Gastrocnemius medialis (tissue), 4 donors: Measurements from ENCODE around the gene LTBP1. TPM values are rescaled to one million over a fixed set of nuclear protein-coding genes. Genes with fewer than 3 reads are reported as not detected.

Source experiments
- ATAC-seq, 2 donors: fragments of 150-250 bp; one replicate each; pipeline ENCODE4 v1.9.1; 2016
- DNase-seq, 2 donors: peaks; one replicate each; pipeline ENCODE4 v3.0.0-alpha.2; 2019
- H3K27ac ChIP-seq, 4 donors: fragments of 200-600 bp; sonication (generic); 1 replicate in 1 of 4; 2 replicates in 3 of 4; pipeline ENCODE4 v1.5.1; 2016 to 2018; ENCODE audit warnings: mild to moderate bottlenecking in 2 of 4, moderate library complexity in 1 of 4
- H3K27me3 ChIP-seq, 3 donors: fragments of 200-600 bp; sonication (generic) in 2 of 3; 1 replicate in 1 of 3; 2 replicates in 2 of 3; pipeline versions ENCODE4 v1.5.1 to v1.6.0; 2016 to 2019; ENCODE audit warnings: mild to moderate bottlenecking in 1 of 3, moderate library complexity in 1 of 3
- H3K36me3 ChIP-seq, 2 donors: fragments of 200-600 bp; sonication (generic) in 1 of 2; one replicate each; pipeline ENCODE4 v1.5.1; 2017 to 2018
- H3K4me1 ChIP-seq, 2 donors: fragments of 200-600 bp; sonication (generic) in 1 of 2; one replicate each; pipeline ENCODE4 v1.5.1; 2016 to 2017; ENCODE audit warnings: mild to moderate bottlenecking in 2 of 2
- H3K4me3 ChIP-seq, 4 donors: fragments of 200-600 bp; sonication (generic) in 3 of 4; 1 replicate in 1 of 4; 2 replicates in 3 of 4; pipeline ENCODE4 v1.5.1; 2016 to 2019; ENCODE audit warnings: mild to moderate bottlenecking in 2 of 4
- H3K9me3 ChIP-seq, 3 donors: fragments of 200-600 bp; sonication (generic) in 2 of 3; 1 replicate in 1 of 3; 2 replicates in 2 of 3; pipeline ENCODE4 v1.5.1; 2016 to 2019
- CTCF ChIP-seq, 5 experiments: fragments of 450-650 bp in 3 of 5; fragments of 200-600 bp in 2 of 5; sonication (generic) in 2 of 5; IDR thresholded peaks in 4 of 5; conservative IDR thresholded peaks in 1 of 5; 1 replicate in 4 of 5; 2 replicates in 1 of 5; pipeline ENCODE4 v1.5.1; 2016 to 2019; ENCODE audit warnings: antibody characterized with exemption in 5 of 5, mild to moderate bottlenecking in 3 of 5, moderate library complexity in 3 of 5
- POLR2A ChIP-seq, 2 donors: fragments of 450-650 bp; IDR thresholded peaks; one replicate each; pipeline ENCODE4 v1.6.1; 2017; ENCODE audit warnings: antibody characterized with exemption in 2 of 2, mild to moderate bottlenecking in 2 of 2, moderate library complexity in 2 of 2
- in situ Hi-C, 4 donors: fragments of 200-750 bp; cut with MboI; loops; one replicate each; pipeline versions ENCODE4 v1.15.0 to v1.8.0; 2017; ENCODE audit warnings: low sequenced_read_pairs in 4 of 4
- intact Hi-C: fragments of 100-400 bp; cut with DNase I; formaldehyde crosslinking; loops from one replicate; pipeline ENCODE4 v1.15.1; 2023; ENCODE audit warnings: low total_unique reads
- total RNA-seq, 4 donors: library from RNA; depleted of rRNA; stranded (reverse); fragments of >200 nt; gene quantifications; one replicate each; pipeline versions ENCODE4 v1.1.0 to v1.2.3, GENCODE V29; 2016

Gene LTBP1
- total RNA-seq, 4 donors from 2014 or later = 8.0 to 42.8 (median 18.4) TPM

GRCh38 chr2:33267756-33268155 lies 321.0 kb downstream of the LTBP1 start:
- Histone ChIP-seq H3K4me3 (no peak overlapping the region), H3K36me3 (peaks cover 0 to 10% of the 10 kb centered on the region in 2 donors), H3K27me3 (no peaks in the 10 kb centered on the region), H3K27ac (no peak overlapping the region), H3K9me3 (no peaks in the 10 kb centered on the region), H3K4me1 (peaks cover 0 to 4% of the 10 kb centered on the region in 2 donors)
- in situ Hi-C loops = loop anchor here in 2 of 4 donors (10.0 kb wide), 1 partner anchor 233 kb away; no protein-coding TSS in a partner anchor
- intact Hi-C loops = no loop called here
- DNase-seq (no peak), ATAC-seq (no peak)
- TF ChIP-seq POLR2A (IDR thresholded peaks at IDR 0.05) = no peak
- TF ChIP-seq CTCF (IDR thresholded peaks at IDR 0.05 in 4 of 5, conservative IDR thresholded peaks at IDR 0.05 in 1 of 5) = no peak

GRCh38 chr2:33268246-33268831 lies 321.6 kb downstream of the LTBP1 start:
- ATAC-seq (no peak), DNase-seq (no peak)
- no peak for TF ChIP-seq POLR2A (IDR thresholded peaks at IDR 0.05)
- TF ChIP-seq CTCF (IDR thresholded peaks at IDR 0.05 in 4 of 5, conservative IDR thresholded peaks at IDR 0.05 in 1 of 5) = no peak
- H3K27ac ChIP-seq = no peak overlapping the region
- H3K4me1 ChIP-seq = peaks cover 0 to 4% of the 10 kb centered on the region in 2 donors
- peaks cover 0 to 10% of the 10 kb centered on the region in 2 donors for H3K36me3 ChIP-seq
- no peaks in the 10 kb centered on the region for H3K9me3 ChIP-seq
- H3K4me3 ChIP-seq = no peak overlapping the region
- in situ Hi-C loops = loop anchor here in 2 of 4 donors (10.0 kb wide), 1 partner anchor 234 kb away; no protein-coding TSS in a partner anchor
- H3K27me3 ChIP-seq = no peaks in the 10 kb centered on the region
- intact Hi-C loops = no loop called here

GRCh38 chr2:33272001-33272400 lies 325.2 kb downstream of the LTBP1 start:
- peaks cover 3 to 4% of the 10 kb centered on the region in 2 donors for H3K4me1 ChIP-seq
- no peak overlapping the region for H3K4me3 ChIP-seq
- no peaks in the 10 kb centered on the region for H3K36me3 ChIP-seq
- H3K27me3 ChIP-seq = no peaks in the 10 kb centered on the region
- H3K9me3 ChIP-seq = no peaks in the 10 kb centered on the region
- in situ Hi-C loops (loop anchor here in 1 of 4 donors (10.0 kb wide), 1 partner anchor 103 kb away; no protein-coding TSS in a partner anchor), intact Hi-C loops (loop anchor here (5.0 kb wide), 1 partner anchor 500 kb away; no protein-coding TSS in a partner anchor)
- no peak for DNase-seq
- H3K27ac ChIP-seq = no peak overlapping the region
- ATAC-seq = no peak
- TF ChIP-seq CTCF (IDR thresholded peaks at IDR 0.05 in 4 of 5, conservative IDR thresholded peaks at IDR 0.05 in 1 of 5) = no peak
- TF ChIP-seq POLR2A (IDR thresholded peaks at IDR 0.05) = no peak

- Histone ChIP-seq H3K36me3 (no peaks in the 10 kb centered on the region), H3K27ac (no peak overlapping the region), H3K4me3 (no peak overlapping the region), H3K27me3 (no peaks in the 10 kb centered on the region), H3K4me1 (peaks cover 0 to 11% of the 10 kb centered on the region in 2 donors), H3K9me3 (no peaks in the 10 kb centered on the region)
- intact Hi-C loops (loop anchor here (5.0 kb wide), 1 partner anchor 501 kb away; no protein-coding TSS in a partner anchor), in situ Hi-C loops (loop anchor here in 1 of 4 donors (10.0 kb wide), 1 partner anchor 101 kb away; no protein-coding TSS in a partner anchor)
- TF ChIP-seq POLR2A (IDR thresholded peaks at IDR 0.05) = no peak
- no peak for TF ChIP-seq CTCF (IDR thresholded peaks at IDR 0.05 in 4 of 5, conservative IDR thresholded peaks at IDR 0.05 in 1 of 5)
- DNase-seq = no peak
- ATAC-seq = no peak
These were observed 326.7 kb downstream of the LTBP1 start for GRCh38 chr2:33273479-33273878.
